AG04450 (cell line): ENCODE results near the gene ERI3. TPM values are rescaled to one million over a fixed set of nuclear protein-coding genes. Genes with fewer than 3 reads are reported as not detected.

Experiments used
- CTCF ChIA-PET: fragments of 300-600, 350-600 bp; formaldehyde crosslinking; extraction: SDS; loops from one replicate; lab custom pipeline; 2022; ENCODE audit warnings: antibody characterized with exemption, inconsistent platforms; lab: Charles Lee
- POLR2A ChIA-PET: fragments of 350-600 bp; formaldehyde crosslinking; extraction: SDS; loops from one replicate; lab custom pipeline; 2021; ENCODE audit warnings: antibody characterized with exemption, inconsistent platforms; lab: Yijun Ruan, JAX
- DNase-seq: peaks from one replicate; pipeline ENCODE4 v3.0.0-alpha.2; 2011; ENCODE audit warnings: low read depth, low spot score
- H3K27ac ChIP-seq: one replicate; pipeline ENCODE4 v1.5.1; 2012; ENCODE audit warnings: low read depth, low read length, control low read depth
- H3K27me3 ChIP-seq: one replicate; pipeline ENCODE4 v1.6.0; 2012; ENCODE audit warnings: low read length; ENCODE audit not compliant: control insufficient read depth, insufficient read depth
- H3K4me3 ChIP-seq: 2 replicates; pipeline ENCODE4 v1.5.1; 2011; ENCODE audit warnings: mild to moderate bottlenecking, low read depth, low read length, control low read depth
- H3K9me3 ChIP-seq: 2 replicates; pipeline ENCODE4 v1.5.1; 2012; ENCODE audit warnings: low read length; ENCODE audit not compliant: control insufficient read depth, insufficient read depth
- CTCF ChIP-seq: IDR thresholded peaks from 2 replicates; pipeline ENCODE4 v1.5.1; 2011; ENCODE audit warnings: low read depth, low read length, control low read depth, inconsistent platforms
- polyA plus RNA-seq: library from polyadenylated mRNA; depleted of rRNA; stranded (reverse); fragments of >200 nt; gene quantifications from 2 replicates; pipeline ENCODE4 v1.2.3, GENCODE V29; 2011

ERI3 gene
- polyA plus RNA-seq, 1 experiment, result 46.2 TPM

DNA sequence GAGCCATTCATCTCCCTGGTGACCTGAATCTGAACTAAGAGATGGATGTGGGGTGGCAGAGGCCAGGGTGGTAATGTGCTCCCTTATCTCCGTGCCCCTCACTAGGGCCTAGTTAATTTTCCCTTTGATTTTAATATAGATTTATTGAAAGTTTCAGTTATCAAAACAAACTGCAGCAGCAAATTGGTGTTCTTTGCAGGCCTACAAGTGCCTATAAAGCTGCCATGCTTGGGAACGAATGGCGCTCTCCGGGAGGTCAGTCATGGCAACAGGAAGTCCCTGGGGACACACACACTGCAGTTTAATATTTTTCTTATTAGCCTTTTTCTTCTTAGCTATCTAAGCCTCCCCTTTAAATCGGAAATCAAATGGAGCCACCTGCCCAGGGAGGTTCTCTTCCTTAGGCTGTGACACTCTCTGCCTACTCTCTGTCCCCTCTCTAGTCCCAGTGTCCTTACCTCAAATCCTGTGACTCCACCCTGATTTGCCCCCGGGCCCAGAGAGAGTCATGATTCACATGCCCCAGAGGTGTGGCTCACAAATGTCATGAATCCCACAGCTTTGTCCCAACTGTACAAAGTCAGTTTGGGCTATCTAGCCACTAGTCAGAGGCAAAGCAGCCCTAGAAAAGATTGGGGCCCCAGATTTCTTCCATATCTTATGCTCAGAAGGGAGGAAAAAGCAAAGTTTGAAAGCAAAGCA, 4.3 kb upstream of the ERI3 start:
- Histone ChIP-seq H3K4me3 (no peak overlapping the region), H3K27ac (no peak overlapping the region), H3K27me3 (peaks cover 9% of the 10 kb centered on the region), H3K9me3 (no peaks in the 10 kb centered on the region)
- ChIA-PET CTCF (interaction anchor here (0.7 to 1.3 kb wide), 4 partner anchors 19 to 235 kb away, joined by 3 to 7 read pairs (median 3); no protein-coding TSS in a partner anchor), POLR2A (no interaction called here)
- no peak for DNase-seq
- no peak for TF ChIP-seq CTCF

DNA sequence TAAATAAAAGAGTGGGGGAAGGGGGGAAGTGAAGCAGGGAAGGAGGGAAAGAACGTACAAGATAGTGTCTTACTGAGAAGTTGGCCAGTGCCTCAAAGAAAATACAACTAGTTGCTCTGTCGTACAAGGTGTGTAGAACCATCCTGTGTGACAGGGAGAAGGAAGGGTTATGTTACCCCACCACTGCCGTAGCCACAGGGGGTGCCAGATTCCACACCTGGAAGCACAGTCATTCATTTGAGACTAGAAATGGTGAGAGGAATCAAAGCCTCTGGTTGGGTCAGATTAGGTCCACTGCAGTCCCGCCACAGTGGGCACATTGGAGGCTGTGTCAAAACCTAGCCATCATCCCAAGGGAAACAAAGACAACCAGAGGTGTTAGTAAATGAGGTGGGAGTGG, 2.7 kb upstream of the ERI3 start:
- ChIA-PET CTCF (interaction anchor here (1.2 kb wide), 1 partner anchor 295 kb away, joined by 4 read pairs; no protein-coding TSS in a partner anchor), POLR2A (no interaction called here)
- no peak overlapping the region for H3K4me3 ChIP-seq
- DNase-seq, result no peak
- TF ChIP-seq CTCF, result no peak
- H3K27me3 ChIP-seq, result peaks cover 5% of the 10 kb centered on the region
- H3K9me3 ChIP-seq, result no peaks in the 10 kb centered on the region
- H3K27ac ChIP-seq, result no peak overlapping the region

GRCh38 chr1:44355582-44356305, 687 bp upstream of the ERI3 start:
- TF ChIP-seq CTCF, result no peak
- H3K27ac ChIP-seq, result no peak overlapping the region
- H3K27me3 ChIP-seq, result no peaks in the 10 kb centered on the region
- peak overlapping the region; percentile 42 for H3K4me3 ChIP-seq
- no peaks in the 10 kb centered on the region for H3K9me3 ChIP-seq
- ChIA-PET CTCF (interaction anchor here (1.0 to 1.3 kb wide), 2 partner anchors 22 to 30 kb away, joined by 3 to 8 read pairs; no protein-coding TSS in a partner anchor), POLR2A (no interaction called here)
- DNase-seq, result no peak

- ChIA-PET POLR2A (interaction anchor here (1.1 kb wide), 1 partner anchor 377 kb away, joined by 3 read pairs; the partner anchor contains the start of gene RNU5D-1), CTCF (interaction anchor here (1.2 to 2.7 kb wide), 2 partner anchors 24 to 136 kb away, joined by 4 to 7 read pairs; no protein-coding TSS in a partner anchor)
- Histone ChIP-seq H3K27me3 (no peaks in the 10 kb centered on the region), H3K9me3 (no peaks in the 10 kb centered on the region), H3K27ac (no peak overlapping the region), H3K4me3 (peak overlapping the region; percentile 77)
- TF ChIP-seq CTCF, result no peak
- DNase-seq, result no peak
Measured at GRCh38 chr1:44354268-44354839, 703 bp downstream of the ERI3 start.
